Hippocampal formation (tissue), 2 donors: Measurements from ENCODE around the gene LEP.
"Not testable (repeated sequence)": the region's sequence is repeated elsewhere in the genome, so short reads cannot be mapped to it uniquely, and the experiment has no call there.

Experiments used
- DNase-seq, 2 donors: peaks; one replicate each; lab custom pipeline; 2025; lab: John Stamatoyannopoulos, UW

Gene LEP

DNA sequence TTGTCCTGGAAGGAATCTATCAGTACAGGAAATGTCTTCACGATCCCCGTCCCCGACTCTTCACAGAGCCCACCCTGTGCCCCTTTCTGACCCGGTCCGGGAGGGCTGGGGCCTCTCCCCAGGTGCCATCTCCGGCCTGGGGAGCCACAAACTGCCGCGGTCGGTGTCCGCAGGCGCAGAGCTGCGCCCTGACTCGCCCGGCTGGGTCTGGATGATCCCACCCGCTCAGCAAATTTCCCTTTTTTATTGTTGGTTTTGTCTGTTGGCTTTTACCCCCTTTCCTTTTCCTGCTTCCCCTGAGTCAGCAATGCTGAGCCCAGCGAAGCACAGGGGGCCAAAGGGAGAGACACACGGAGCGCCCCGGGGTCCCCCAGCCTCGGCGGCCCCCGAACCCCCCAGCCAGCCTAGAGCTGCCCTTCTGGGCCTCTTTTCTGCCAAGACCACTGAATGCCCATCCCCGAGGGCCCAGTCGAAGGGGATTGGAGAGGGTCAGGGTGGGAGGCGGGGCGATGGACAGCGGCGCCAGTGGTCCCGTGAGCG is 30.9 kb downstream of the LEP start:
- DNase-seq = no peak

GRCh38 chr7:128274246-128274883 is 33.3 kb downstream of the LEP start:
- DNase-seq = no peak

- DNase-seq = no peak
Observed at GRCh38 chr7:128274884-128275603, 34.0 kb downstream of the LEP start.

DNA sequence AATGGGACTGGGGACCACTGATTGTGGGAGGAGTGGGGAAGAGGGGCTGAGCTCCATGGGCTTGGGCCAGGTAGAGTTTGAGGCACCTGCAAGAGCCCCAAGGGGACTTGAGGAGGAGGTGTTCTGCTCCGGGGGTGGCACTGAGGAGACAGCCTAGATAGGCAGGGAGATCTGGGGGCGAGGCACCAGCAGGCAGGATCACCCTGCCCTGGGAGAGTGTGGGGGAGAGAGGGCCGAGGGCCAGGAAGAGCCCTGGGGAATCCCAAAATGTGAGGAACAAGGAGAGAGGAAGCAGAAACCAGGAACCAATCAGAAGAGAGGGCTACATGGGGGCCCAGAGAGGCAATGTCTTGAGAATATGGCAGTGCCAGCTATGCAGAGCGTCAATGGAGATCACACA is 34.6 kb downstream of the LEP start:
- DNase-seq = no peak

DNA sequence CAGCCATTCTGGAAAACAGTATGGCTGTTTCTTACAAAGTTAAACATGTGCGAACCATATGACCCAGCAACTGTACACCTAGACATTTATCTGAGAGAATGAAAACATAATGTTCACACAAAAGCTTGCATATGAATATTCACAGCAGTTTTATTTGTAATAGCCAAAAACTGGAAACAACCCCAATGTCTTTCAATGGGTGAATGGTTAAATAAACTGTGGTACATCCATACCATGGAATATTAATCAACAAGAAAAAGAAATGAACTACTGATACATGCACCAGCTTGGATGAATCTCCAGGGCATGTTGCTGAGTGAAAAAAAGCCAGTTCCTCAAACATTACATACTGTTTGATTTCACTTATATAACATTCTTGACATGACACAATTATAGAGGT is 37.3 kb downstream of the LEP start:
- no peak for DNase-seq

DNA sequence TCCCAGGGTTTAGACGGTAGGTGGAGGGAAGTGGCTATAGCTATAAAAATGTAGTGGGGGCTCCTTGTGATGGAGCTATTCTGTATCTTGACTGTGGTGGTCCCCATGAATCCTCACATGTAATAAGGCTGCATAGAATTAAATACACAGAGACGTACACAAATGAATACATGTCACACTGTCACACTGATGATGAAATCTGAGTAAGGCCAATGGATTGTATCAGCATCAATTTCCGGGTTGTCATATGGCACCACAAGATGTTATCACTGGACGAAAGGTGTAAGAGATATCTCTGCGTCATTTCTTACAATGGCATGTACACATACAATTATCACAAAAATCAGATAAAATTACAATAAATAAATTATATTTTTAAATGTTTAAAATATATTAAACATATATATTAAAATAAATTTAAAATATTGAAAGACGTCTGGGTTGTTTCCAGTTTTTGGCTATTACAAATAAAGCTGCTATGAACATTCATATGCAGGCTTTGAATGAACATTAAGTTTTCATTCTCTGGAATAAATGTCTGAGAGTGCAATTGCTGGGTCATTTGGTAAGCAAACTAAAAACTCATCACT is 38.1 kb downstream of the LEP start:
- no peak for DNase-seq

DNA sequence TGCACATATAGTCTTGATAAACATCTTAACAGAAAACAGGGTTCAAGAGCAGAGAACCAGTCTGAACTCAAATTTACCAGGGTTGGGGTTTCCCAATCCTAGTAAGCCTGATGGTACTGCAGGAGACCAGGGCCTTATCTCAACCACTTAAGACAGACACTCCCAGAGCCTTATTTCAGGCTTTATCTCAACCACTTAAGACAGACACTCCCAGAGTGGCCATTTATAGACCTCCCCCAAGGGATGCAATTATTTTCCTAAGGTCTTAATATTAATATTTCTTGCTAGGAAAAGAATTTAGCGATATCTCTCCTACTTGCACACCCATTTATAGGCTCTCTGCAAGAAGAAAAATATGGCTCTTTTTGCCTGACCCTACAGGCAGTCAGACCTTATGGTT is 39.4 kb downstream of the LEP start:
- DNase-seq = not testable (repeated sequence)

DNA sequence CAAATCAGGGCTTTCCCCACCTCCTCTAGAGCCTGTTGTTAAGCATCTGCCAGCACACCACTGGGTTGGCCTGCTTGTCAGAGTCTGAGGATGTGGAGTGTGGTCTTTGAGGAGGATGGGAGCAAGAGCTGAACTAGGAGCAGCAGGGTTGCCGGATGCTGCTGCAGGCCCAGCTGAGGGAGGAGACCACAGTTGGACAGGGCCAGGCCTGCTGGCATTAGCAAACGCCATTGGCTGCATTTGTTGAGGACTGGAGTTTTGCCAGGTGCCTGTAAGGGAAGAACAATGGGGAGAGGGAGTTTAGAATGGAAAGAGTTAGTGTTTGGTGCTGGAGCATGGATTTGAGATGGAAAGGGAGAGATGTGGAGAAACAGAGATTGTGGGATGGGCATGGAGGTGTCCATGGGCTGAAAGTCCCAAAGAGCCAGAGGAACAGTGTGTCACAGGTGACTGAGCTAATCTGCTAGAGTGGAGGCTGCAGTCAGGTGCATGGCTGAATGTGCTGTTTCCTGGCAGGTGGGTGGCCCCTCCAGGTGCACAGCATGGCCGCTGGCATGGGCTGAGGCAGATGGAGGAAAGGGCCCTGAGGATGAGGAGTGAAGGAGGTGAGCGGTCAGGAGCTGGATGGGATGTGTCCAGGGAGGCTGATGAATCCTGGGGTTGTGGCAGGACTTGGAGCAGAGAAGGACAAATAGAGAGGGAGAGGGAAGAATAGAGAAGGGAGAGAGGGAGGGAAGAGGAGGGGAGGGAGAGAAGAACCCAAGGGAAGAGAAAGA is 40.7 kb downstream of the LEP start:
- no peak for DNase-seq

- DNase-seq = no peak
Observed at GRCh38 chr7:128284102-128284501, 43.0 kb downstream of the LEP start.

DNA sequence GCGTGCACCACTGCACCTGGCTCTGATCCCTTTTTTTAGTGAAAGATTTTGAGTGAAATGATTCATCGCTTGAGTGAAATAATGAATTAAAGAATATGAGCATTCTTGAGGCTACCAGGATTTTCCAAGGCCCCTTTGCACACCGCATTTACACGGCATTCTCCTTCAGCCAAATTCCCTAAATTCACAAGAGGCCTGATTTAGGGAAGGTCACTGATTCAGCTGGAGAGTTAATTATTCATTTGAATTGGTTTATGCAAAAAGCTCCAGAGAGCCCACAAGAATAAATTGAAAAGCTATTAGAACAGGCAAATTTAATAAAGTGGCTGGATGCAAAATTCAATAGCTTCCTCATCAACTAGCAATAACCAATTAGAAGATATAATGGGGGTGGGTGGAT is 46.5 kb downstream of the LEP start:
- no peak for DNase-seq

GRCh38 chr7:128298004-128298403 is 56.9 kb downstream of the LEP start:
- not testable (repeated sequence) for DNase-seq

DNA sequence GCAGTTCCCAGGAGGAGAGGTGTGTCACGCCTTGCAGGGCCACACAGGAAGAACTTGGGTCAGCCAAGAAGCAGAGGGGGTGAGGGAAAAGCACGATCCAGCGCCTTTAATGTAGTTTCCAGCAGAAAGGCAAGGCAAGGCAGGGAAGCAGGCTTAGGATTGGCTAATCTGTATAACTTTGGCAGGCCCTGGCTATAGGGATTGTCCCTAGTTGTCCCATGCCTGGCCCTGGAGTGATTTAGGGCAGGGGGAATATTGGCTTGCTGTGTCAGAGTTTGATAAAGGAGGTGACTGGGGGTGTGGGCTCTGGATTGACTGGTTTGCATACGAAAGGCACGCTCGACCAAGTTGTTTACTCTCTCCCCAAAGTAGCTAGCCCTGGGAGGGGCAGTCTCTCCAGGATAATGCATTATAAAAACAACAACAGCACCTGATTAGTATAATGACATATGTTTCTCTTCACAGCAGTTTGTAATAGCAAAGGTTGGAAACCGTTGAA is 58.1 kb downstream of the LEP start:
- no peak for DNase-seq

DNA sequence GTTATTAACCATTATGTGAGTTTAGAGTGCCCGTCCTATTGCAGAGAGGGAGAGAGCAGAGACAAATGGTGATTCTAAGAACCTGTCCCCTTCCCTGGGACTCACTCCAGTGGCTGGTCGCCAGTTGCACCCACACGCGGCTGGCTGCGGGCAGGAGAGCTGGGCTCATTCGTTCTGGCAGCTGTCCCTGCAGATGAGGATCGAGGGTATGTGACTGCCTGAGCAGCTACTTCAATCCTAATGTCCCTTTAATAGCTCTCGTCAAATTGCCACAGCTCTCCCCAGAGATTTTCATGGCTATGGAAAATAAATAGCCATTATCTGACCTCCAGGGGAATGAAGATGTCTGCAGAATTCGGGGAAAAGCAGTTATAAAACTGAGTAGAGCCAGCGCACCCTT is 61.1 kb downstream of the LEP start:
- DNase-seq = no peak

- DNase-seq = no peak
Observed at GRCh38 chr7:128303133-128303532, 62.1 kb downstream of the LEP start.

DNA sequence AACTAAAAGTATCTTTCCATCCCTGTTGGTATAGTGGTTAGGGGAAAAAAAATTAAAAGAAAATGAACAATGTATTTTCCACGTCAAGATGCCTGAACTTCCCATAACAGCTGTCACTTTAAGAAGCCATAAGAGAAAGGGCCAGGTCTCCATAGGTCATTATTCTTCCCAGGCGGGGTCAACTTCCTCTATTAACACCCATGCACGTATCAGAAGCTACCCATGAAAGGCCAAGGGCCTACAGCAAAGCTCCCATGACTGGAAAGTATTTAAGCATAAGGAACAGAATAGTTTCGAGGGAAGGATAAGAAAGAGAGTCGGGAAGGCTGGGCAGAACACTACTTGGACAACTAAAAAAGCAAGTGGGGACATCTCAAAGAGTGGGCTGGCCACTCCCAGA is 62.6 kb downstream of the LEP start:
- DNase-seq = no peak

DNA sequence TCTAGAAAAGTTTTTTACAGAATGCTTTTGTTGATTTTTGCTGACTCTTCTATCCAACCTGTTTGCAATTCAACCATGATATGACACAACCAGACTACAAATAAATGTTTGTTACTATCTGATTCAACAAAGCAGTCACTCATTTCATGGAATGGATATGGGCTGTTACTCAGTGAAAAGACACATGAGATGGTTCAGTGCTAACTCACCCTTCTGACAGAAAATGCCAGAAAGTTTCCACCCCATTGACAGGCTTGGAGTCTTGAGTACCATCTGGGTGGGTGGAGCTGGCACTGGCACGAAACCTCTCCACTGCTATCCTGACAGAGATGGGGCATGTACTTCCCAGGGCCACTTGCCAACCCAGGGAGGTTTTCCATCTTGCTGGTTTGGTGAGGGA is 63.1 kb downstream of the LEP start:
- no peak for DNase-seq

GRCh38 chr7:128307061-128307460 is 66.0 kb downstream of the LEP start:
- DNase-seq = no peak
